Natural killer cell (primary cell): ENCODE data around the gene GABBR1. TPM values are rescaled to one million over a fixed set of nuclear protein-coding genes. Genes with fewer than 3 reads are reported as not detected.

Source experiments
- ATAC-seq, 3 donors: fragments of 150-1000 bp in 2 of 3; fragments of 200-7000 bp in 1 of 3; cut with Tn5 transposase; 1 replicate in 1 of 3; 2 replicates in 2 of 3; pipeline ENCODE4 v1.10.0; 2021; ENCODE audit warnings: mild to moderate bottlenecking in 2 of 3, moderate library complexity in 2 of 3
- DNase-seq, 2 donors: peaks; one replicate each; pipeline versions ENCODE4 v3.0.0 to v3.0.0-alpha.2; 2013 to 2021; ENCODE audit warnings: mixed read lengths in 1 of 2
- H3K27ac ChIP-seq: one replicate; pipeline ENCODE4 v1.5.1; 2013; ENCODE audit warnings: mild to moderate bottlenecking, low read length
- H3K27me3 ChIP-seq: one replicate; pipeline ENCODE4 v1.6.1; 2013; ENCODE audit warnings: low read length; ENCODE audit not compliant: control insufficient read depth, insufficient read depth
- H3K36me3 ChIP-seq: one replicate; pipeline ENCODE4 v1.6.1; 2013; ENCODE audit warnings: low read length; ENCODE audit not compliant: control insufficient read depth, insufficient read depth
- H3K4me1 ChIP-seq: one replicate; pipeline ENCODE4 v1.6.1; 2013; ENCODE audit warnings: low read length; ENCODE audit not compliant: control insufficient read depth, insufficient read depth
- H3K4me3 ChIP-seq: one replicate; pipeline ENCODE4 v1.5.1; 2013; ENCODE audit warnings: low read length
- H3K9me3 ChIP-seq: one replicate; pipeline ENCODE4 v1.6.1; 2013; ENCODE audit warnings: low read length; ENCODE audit not compliant: control insufficient read depth, insufficient read depth
- H3K27ac Mint-ChIP-seq, 2 donors: one replicate each; pipeline ENCODE4 v1.8.0; 2022; ENCODE audit warnings: mild to moderate bottlenecking in 2 of 2, mixed read lengths in 2 of 2, moderate library complexity in 1 of 2
- H3K27me3 Mint-ChIP-seq, 2 donors: one replicate each; pipeline ENCODE4 v1.8.0; 2022; ENCODE audit warnings: low read depth in 2 of 2, mixed read lengths in 2 of 2
- H3K36me3 Mint-ChIP-seq: one replicate; pipeline ENCODE4 v1.8.0; 2022; ENCODE audit warnings: mixed read lengths
- H3K4me1 Mint-ChIP-seq, 2 donors: one replicate each; pipeline ENCODE4 v1.8.0; 2022; ENCODE audit warnings: mixed read lengths in 2 of 2
- H3K4me3 Mint-ChIP-seq: one replicate; pipeline ENCODE4 v1.8.0; 2022; ENCODE audit warnings: mild to moderate bottlenecking, moderate library complexity, mixed read lengths
- H3K9me3 Mint-ChIP-seq, 2 donors: one replicate each; pipeline ENCODE4 v1.8.0; 2022; ENCODE audit warnings: mixed read lengths in 2 of 2
- CTCF ChIP-seq: fragments of 200-600 bp; IDR thresholded peaks from one replicate; pipeline ENCODE4 v1.8.0; 2022; ENCODE audit warnings: antibody characterized with exemption
- WGBS: methylation state at CpG from one replicate; pipeline ENCODE4 v1.1.7; 2013; ENCODE audit warnings: missing lambda C conversion rate; ENCODE audit not compliant: insufficient coverage; 5-methylcytosine and 5-hydroxymethylcytosine counted together
- intact Hi-C: fragments of 100-400 bp; cut with micrococcal nuclease; formaldehyde crosslinking; loops from one replicate; pipeline ENCODE4 v1.14.2; 2022
- total RNA-seq, 4 donors: library from RNA; stranded (reverse); fragments of 120-200 nt in 1 of 4; gene quantifications; one replicate each; pipeline versions ENCODE4 v1.2.3 to v1.2.4, GENCODE V29; 2013 to 2022

Gene GABBR1
- total RNA-seq, 3 donors from 2014 or later (not counting 1 experiment from before 2014, with no cell fraction given) = 7.6 to 12.8 (median 10.9) TPM

GRCh38 chr6:29611426-29611825 lies 21.6 kb downstream of the GABBR1 start:
- intact Hi-C loops = no loop called here
- no peaks in the 10 kb centered on the region for H3K36me3 ChIP-seq
- H3K4me3 ChIP-seq = no peak overlapping the region
- DNase-seq (no peak), ATAC-seq (no peak)
- no peaks in the 10 kb centered on the region for H3K36me3 Mint-ChIP-seq
- H3K27ac Mint-ChIP-seq = no peak overlapping the region
- H3K4me3 Mint-ChIP-seq = no peak overlapping the region
- H3K4me1 ChIP-seq = no peaks in the 10 kb centered on the region
- H3K9me3 Mint-ChIP-seq = no peaks in the 10 kb centered on the region
- no peaks in the 10 kb centered on the region for H3K27me3 ChIP-seq
- H3K27me3 Mint-ChIP-seq = peaks cover 13 to 15% of the 10 kb centered on the region in 2 donors
- H3K9me3 ChIP-seq = no peaks in the 10 kb centered on the region
- no peaks in the 10 kb centered on the region for H3K4me1 Mint-ChIP-seq
- WGBS = 95% methylated on average over 4 of the region's 4 CpGs
- no peak overlapping the region for H3K27ac ChIP-seq
- no peak for TF ChIP-seq CTCF

GRCh38 chr6:29610540-29610939 lies 22.4 kb downstream of the GABBR1 start:
- TF ChIP-seq CTCF = no peak
- no peaks in the 10 kb centered on the region for H3K36me3 ChIP-seq
- intact Hi-C loops = no loop called here
- no peak overlapping the region for H3K4me3 ChIP-seq
- 88% methylated on average over 4 of the region's 4 CpGs for WGBS
- ATAC-seq (no peak), DNase-seq (no peak)
- Mint-ChIP-seq H3K4me1 (no peaks in the 10 kb centered on the region), H3K4me3 (no peak overlapping the region), H3K9me3 (no peaks in the 10 kb centered on the region), H3K36me3 (no peaks in the 10 kb centered on the region), H3K27me3 (peaks cover 13 to 17% of the 10 kb centered on the region in 2 donors), H3K27ac (no peak overlapping the region)
- H3K4me1 ChIP-seq = no peaks in the 10 kb centered on the region
- no peak overlapping the region for H3K27ac ChIP-seq
- H3K27me3 ChIP-seq = no peaks in the 10 kb centered on the region
- H3K9me3 ChIP-seq = no peaks in the 10 kb centered on the region

- H3K27me3 Mint-ChIP-seq = peaks cover 14 to 17% of the 10 kb centered on the region in 2 donors
- ATAC-seq (no peak), DNase-seq (no peak)
- no peak overlapping the region for H3K4me3 Mint-ChIP-seq
- H3K4me1 Mint-ChIP-seq = no peaks in the 10 kb centered on the region
- Histone ChIP-seq H3K36me3 (no peaks in the 10 kb centered on the region), H3K27ac (no peak overlapping the region), H3K27me3 (no peaks in the 10 kb centered on the region), H3K4me1 (no peaks in the 10 kb centered on the region), H3K4me3 (no peak overlapping the region), H3K9me3 (no peaks in the 10 kb centered on the region)
- no peak overlapping the region for H3K27ac Mint-ChIP-seq
- intact Hi-C loops = no loop called here
- H3K9me3 Mint-ChIP-seq = no peaks in the 10 kb centered on the region
- no peak for TF ChIP-seq CTCF
- H3K36me3 Mint-ChIP-seq = no peaks in the 10 kb centered on the region
These were observed 24.9 kb downstream of the GABBR1 start for GRCh38 chr6:29608131-29608530.

- H3K4me1 Mint-ChIP-seq = no peaks in the 10 kb centered on the region
- ATAC-seq (no peak), DNase-seq (no peak)
- peaks cover 14 to 20% of the 10 kb centered on the region in 2 donors for H3K27me3 Mint-ChIP-seq
- H3K27me3 ChIP-seq = no peaks in the 10 kb centered on the region
- H3K4me3 ChIP-seq = no peak overlapping the region
- no peaks in the 10 kb centered on the region for H3K36me3 ChIP-seq
- H3K9me3 Mint-ChIP-seq = no peaks in the 10 kb centered on the region
- H3K36me3 Mint-ChIP-seq = no peaks in the 10 kb centered on the region
- 97% methylated on average over 2 of the region's 2 CpGs for WGBS
- no peak overlapping the region for H3K4me3 Mint-ChIP-seq
- no peak overlapping the region for H3K27ac Mint-ChIP-seq
- H3K4me1 ChIP-seq = no peaks in the 10 kb centered on the region
- intact Hi-C loops = no loop called here
- H3K27ac ChIP-seq = no peak overlapping the region
- no peak for TF ChIP-seq CTCF
- no peaks in the 10 kb centered on the region for H3K9me3 ChIP-seq
These were observed 29.1 kb downstream of the GABBR1 start for GRCh38 chr6:29603930-29604329.
